ENCODE measurements around the gene MMP25.
A peak's percentile ranks its signal among the peaks of the same experiment; 100 is the strongest.

Gene MMP25

DNA sequence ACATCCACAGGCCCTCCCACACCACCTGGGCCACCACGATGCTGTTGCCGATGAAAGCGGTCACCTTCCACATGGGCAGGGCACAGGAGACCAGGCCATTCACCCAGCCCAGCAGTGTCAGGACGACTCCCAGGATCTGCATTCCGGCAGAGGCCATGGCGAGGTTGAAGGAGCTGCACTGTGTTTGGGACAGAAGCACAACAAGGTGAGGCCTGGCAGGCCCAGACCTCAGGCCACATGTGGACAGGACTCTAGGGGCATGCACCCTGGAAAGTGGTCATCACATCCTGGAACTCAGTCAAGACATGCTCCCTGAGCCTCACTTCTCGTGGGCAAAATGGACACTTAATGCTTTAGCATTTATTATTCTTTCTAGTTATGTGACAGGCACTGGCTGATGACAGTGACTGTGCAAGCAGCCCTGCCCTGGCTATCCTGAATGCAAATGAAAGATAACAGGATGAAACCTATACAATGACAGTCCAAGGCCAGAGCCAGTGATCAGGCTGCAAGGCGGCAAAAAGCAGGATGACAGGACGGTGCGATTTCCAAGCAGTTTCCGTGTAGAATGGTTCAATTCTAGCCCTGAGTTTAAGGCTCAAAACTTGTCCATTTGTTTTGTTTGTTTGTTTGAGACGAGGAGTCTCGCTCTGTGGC lies 30.4 kb upstream of the MMP25 start:
- Histone ChIP-seq H3K9me3 (ENCODE audit: control insufficient read depth in 2 of 2, low read length in 2 of 2) (no peaks in the 10 kb centered on the region), H3K36me3 (ENCODE audit: control insufficient read depth in 2 of 2, insufficient read depth in 2 of 2, low read length in 2 of 2) (no peaks in the 10 kb centered on the region), H3K4me1 (ENCODE audit: control insufficient read depth in 2 of 2, insufficient read depth in 2 of 2, low read length in 2 of 2) (peaks cover 18 to 19% of the 10 kb centered on the region in 2 donors), H3K27ac (ENCODE audit: low read depth in 2 of 2, low read length in 2 of 2) (no peak overlapping the region), H3K27me3 (ENCODE audit: control insufficient read depth in 2 of 2, insufficient read depth in 2 of 2, low read length in 2 of 2) (peaks cover 5% of the 10 kb centered on the region in 2 donors), H3K4me3 (ENCODE audit: low read length in 2 of 2) (no peak overlapping the region), H3K9ac (ENCODE audit: low read depth in 1 of 2, low read length in 2 of 2) (no peak overlapping the region)

DNA sequence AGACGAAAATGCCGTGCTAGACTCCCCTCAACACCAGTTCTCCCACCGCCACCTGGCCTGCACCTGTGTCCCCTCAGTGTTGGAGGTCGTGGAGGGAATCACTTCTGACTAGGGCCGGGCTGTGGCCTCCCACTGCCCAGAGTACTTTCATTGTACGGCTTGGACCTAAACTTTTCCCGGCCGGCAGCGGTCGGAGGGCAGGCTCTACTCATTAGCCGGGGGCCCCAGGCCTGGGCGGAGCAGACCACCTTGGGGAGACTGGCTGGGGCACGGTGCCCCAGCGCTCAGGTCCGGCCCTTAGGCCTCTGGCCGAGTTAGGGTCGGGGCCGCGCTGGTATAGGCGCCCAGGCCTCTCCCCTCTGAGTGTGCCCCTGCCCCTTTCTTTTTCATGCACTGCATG lies 29.0 kb upstream of the MMP25 start:
- H3K27me3 ChIP-seq (ENCODE audit: control insufficient read depth in 2 of 2, insufficient read depth in 2 of 2, low read length in 2 of 2), result peaks cover 0 to 5% of the 10 kb centered on the region in 2 donors
- peaks cover 23 to 28% of the 10 kb centered on the region in 2 donors for H3K4me1 ChIP-seq (ENCODE audit: control insufficient read depth in 2 of 2, insufficient read depth in 2 of 2, low read length in 2 of 2)
- H3K4me3 ChIP-seq (ENCODE audit: low read length in 2 of 2), result no peak overlapping the region
- no peaks in the 10 kb centered on the region for H3K9me3 ChIP-seq (ENCODE audit: control insufficient read depth in 2 of 2, low read length in 2 of 2)
- H3K36me3 ChIP-seq (ENCODE audit: control insufficient read depth in 2 of 2, insufficient read depth in 2 of 2, low read length in 2 of 2), result no peaks in the 10 kb centered on the region
- H3K27ac ChIP-seq (ENCODE audit: low read depth in 2 of 2, low read length in 2 of 2), result no peak overlapping the region
- H3K9ac ChIP-seq (ENCODE audit: low read depth in 1 of 2, low read length in 2 of 2), result no peak overlapping the region

DNA sequence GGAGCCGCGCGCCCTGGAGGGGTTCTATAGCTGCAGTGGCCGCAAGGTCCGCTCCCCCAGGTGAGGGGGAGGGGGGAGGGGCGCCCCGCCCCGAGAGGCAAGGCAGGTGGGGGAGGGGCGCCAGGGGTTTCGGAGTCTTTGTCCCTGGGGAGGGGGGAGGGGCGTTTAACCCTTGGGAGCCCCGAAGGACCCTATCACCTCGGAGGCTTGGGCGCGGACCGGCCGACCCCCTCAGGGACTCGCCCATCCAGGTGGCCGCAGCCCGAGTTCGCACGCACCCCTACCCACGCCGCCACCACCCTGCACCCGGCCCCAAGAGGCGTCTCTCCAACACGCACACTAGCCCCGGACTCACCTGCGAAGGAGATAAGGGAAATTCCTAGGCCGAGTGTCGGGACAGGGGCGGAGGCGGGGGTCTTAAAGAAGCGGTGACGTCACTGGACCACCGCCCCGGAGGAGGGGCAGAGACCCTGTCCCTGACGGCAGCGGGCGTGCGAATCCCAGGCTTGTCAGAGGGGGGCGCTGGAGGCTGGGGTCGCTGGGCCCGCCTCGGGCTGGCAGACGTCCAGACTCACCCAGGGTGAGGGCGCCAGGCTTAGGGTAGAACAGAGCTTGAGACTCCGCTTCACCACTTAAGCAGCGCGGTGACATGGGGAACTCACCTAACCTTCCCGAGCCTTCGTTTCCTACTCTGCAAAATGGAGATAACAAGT lies 28.4 kb upstream of the MMP25 start, which contains the start of gene CLDN6:
CLDN6 (minus strand) TSS at position 390 of the 713 bp plus-strand sequence. CDS start 2,162 bp downstream, outside the sequence.
- H3K4me1 ChIP-seq (ENCODE audit: control insufficient read depth in 2 of 2, insufficient read depth in 2 of 2, low read length in 2 of 2), result peaks cover 29 to 31% of the 10 kb centered on the region in 2 donors
- H3K4me3 ChIP-seq (ENCODE audit: low read length in 2 of 2), result no peak within 1 kb of the TSS
- H3K9ac ChIP-seq (ENCODE audit: low read depth in 1 of 2, low read length in 2 of 2), result peak within 1 kb of the TSS in 1 of 2 donors; percentile 20
- H3K36me3 ChIP-seq (ENCODE audit: control insufficient read depth in 2 of 2, insufficient read depth in 2 of 2, low read length in 2 of 2), result no peaks in the 10 kb centered on the region
- no peaks in the 10 kb centered on the region for H3K9me3 ChIP-seq (ENCODE audit: control insufficient read depth in 2 of 2, low read length in 2 of 2)
- no peak within 1 kb of the TSS for H3K27ac ChIP-seq (ENCODE audit: low read depth in 2 of 2, low read length in 2 of 2)
- peaks cover 0 to 5% of the 10 kb centered on the region in 2 donors for H3K27me3 ChIP-seq (ENCODE audit: control insufficient read depth in 2 of 2, insufficient read depth in 2 of 2, low read length in 2 of 2)

DNA sequence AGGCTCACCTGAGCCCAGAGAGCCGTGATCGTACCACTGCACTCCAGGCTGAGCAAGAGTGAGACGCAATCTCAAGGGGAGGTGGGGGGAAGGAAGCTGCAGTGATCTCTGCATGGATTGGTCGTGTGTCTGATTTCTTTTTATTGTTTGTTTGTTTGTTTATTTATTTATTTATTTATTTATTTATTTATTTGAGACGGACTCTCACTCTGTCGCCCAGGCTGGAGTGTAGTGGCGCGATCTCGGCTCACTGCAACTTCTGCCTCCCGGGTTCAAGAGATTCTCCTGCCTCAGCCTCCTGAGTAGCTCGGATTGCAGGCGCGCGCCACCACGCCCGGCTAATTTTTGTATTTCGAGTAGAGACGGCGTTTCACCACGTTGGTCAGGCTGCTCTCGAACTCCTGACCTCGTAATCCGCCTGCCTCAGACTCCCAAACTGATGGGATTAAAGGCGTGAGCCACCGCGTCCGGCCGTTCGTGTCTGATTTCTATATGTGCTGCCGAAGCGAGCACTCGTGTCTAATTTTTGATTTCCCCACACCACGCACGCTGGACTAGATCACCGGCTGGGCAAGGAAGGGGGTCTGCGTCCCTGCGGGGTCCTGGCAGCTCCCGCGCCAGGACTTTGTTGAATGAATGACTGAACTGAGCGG lies 26.6 kb upstream of the MMP25 start:
- H3K27ac ChIP-seq (ENCODE audit: low read depth in 2 of 2, low read length in 2 of 2), result peak overlapping the region in 1 of 2 donors; percentile 79
- no peaks in the 10 kb centered on the region for H3K9me3 ChIP-seq (ENCODE audit: control insufficient read depth in 2 of 2, low read length in 2 of 2)
- peaks cover 0 to 5% of the 10 kb centered on the region in 2 donors for H3K27me3 ChIP-seq (ENCODE audit: control insufficient read depth in 2 of 2, insufficient read depth in 2 of 2, low read length in 2 of 2)
- H3K4me1 ChIP-seq (ENCODE audit: control insufficient read depth in 2 of 2, insufficient read depth in 2 of 2, low read length in 2 of 2), result peaks cover 36 to 37% of the 10 kb centered on the region in 2 donors
- no peak overlapping the region for H3K9ac ChIP-seq (ENCODE audit: low read depth in 1 of 2, low read length in 2 of 2)
- H3K4me3 ChIP-seq (ENCODE audit: low read length in 2 of 2), result peak overlapping the region; percentile 64 to 73
- no peaks in the 10 kb centered on the region for H3K36me3 ChIP-seq (ENCODE audit: control insufficient read depth in 2 of 2, insufficient read depth in 2 of 2, low read length in 2 of 2)

DNA sequence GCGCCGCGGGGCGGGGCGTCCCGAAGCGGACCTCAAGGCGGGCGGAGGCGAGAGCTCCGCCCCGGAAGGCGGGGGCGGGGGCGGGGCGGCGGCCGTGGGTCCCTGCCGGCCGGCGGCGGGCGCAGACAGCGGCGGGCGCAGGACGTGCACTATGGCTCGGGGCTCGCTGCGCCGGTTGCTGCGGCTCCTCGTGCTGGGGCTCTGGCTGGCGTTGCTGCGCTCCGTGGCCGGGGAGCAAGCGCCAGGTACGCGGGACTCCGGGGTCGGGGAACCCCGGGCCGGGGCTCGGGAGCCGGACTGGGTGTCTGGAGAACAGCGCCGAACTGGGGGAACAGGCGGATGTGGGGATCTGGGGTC lies 26.1 kb upstream of the MMP25 start, which contains the start of gene TNFRSF12A:
TNFRSF12A (plus strand) TSS at position 122 of the 357 bp plus-strand sequence; CDS start at position 152, 30 bp downstream.
- no peaks in the 10 kb centered on the region for H3K36me3 ChIP-seq (ENCODE audit: control insufficient read depth in 2 of 2, insufficient read depth in 2 of 2, low read length in 2 of 2)
- H3K9ac ChIP-seq (ENCODE audit: low read depth in 1 of 2, low read length in 2 of 2), result peak within 1 kb of the TSS; percentile 68 to 84
- H3K27me3 ChIP-seq (ENCODE audit: control insufficient read depth in 2 of 2, insufficient read depth in 2 of 2, low read length in 2 of 2), result peaks cover 0 to 5% of the 10 kb centered on the region in 2 donors
- H3K27ac ChIP-seq (ENCODE audit: low read depth in 2 of 2, low read length in 2 of 2), result peak within 1 kb of the TSS; percentile 79 to 90
- peaks cover 36 to 37% of the 10 kb centered on the region in 2 donors for H3K4me1 ChIP-seq (ENCODE audit: control insufficient read depth in 2 of 2, insufficient read depth in 2 of 2, low read length in 2 of 2)
- no peaks in the 10 kb centered on the region for H3K9me3 ChIP-seq (ENCODE audit: control insufficient read depth in 2 of 2, low read length in 2 of 2)
- peak within 1 kb of the TSS; percentile 75 to 84 for H3K4me3 ChIP-seq (ENCODE audit: low read length in 2 of 2)

DNA sequence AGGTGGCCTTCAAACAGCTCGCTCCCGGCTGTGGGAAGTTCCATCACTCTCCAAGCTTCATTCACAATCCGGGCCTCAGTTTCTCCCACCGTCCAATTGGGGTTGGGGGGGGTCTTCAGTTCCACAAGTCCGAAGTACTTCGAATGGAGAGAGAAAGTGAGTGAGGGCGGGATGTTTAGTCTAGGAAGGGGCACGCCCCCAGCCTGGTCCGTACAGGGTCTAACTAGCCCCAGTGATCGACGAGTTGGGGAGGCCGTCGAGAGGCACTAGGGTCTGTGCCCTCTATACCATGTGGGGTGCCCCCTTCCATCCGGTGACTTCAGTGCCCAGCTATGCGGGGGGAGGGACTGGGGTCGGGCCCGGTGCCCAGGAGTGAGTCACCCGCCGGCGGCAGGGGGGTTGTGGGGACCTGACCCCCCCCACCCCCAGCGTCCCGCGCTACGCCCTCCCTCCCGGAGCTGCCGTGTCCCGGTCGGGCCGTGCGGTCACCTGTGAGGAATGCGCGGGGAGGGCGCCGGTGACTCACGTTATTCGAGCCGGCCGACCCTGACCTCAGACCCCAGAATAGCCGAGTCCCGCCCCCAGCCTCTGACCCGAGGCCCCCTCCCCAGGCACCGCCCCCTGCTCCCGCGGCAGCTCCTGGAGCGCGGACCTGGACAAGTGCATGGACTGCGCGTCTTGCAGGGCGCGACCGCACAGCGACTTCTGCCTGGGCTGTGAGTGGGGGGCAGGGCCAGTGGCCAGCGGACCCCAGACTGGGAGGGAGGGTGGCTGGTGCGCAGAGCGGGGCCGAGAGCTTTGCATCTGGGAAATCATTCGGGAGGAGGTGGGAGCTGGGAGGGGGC lies 25.5 kb upstream of the MMP25 start:
- peak overlapping the region; percentile 75 to 84 for H3K4me3 ChIP-seq (ENCODE audit: low read length in 2 of 2)
- no peaks in the 10 kb centered on the region for H3K9me3 ChIP-seq (ENCODE audit: control insufficient read depth in 2 of 2, low read length in 2 of 2)
- peak overlapping the region; percentile 79 to 90 for H3K27ac ChIP-seq (ENCODE audit: low read depth in 2 of 2, low read length in 2 of 2)
- peaks cover 0 to 5% of the 10 kb centered on the region in 2 donors for H3K27me3 ChIP-seq (ENCODE audit: control insufficient read depth in 2 of 2, insufficient read depth in 2 of 2, low read length in 2 of 2)
- no peaks in the 10 kb centered on the region for H3K36me3 ChIP-seq (ENCODE audit: control insufficient read depth in 2 of 2, insufficient read depth in 2 of 2, low read length in 2 of 2)
- H3K4me1 ChIP-seq (ENCODE audit: control insufficient read depth in 2 of 2, insufficient read depth in 2 of 2, low read length in 2 of 2), result peaks cover 36 to 37% of the 10 kb centered on the region in 2 donors
- H3K9ac ChIP-seq (ENCODE audit: low read depth in 1 of 2, low read length in 2 of 2), result peak overlapping the region; percentile 68 to 84

DNA sequence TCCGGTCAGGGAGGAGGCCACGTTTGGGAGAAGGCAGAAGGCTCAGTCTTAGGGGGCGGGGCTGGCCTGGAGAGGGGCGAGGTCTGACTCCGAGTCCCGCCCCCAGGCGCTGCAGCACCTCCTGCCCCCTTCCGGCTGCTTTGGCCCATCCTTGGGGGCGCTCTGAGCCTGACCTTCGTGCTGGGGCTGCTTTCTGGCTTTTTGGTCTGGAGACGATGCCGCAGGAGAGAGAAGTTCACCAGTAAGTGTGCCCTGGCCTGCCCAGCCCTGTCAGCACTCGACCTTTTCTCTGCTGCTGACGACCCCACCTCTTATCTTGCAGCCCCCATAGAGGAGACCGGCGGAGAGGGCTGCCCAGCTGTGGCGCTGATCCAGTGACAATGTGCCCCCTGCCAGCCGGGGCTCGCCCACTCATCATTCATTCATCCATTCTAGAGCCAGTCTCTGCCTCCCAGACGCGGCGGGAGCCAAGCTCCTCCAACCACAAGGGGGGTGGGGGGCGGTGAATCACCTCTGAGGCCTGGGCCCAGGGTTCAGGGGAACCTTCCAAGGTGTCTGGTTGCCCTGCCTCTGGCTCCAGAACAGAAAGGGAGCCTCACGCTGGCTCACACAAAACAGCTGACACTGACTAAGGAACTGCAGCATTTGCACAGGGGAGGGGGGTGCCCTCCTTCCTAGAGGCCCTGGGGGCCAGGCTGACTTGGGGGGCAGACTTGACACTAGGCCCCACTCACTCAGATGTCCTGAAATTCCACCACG lies 24.7 kb upstream of the MMP25 start:
- peaks cover 5 to 7% of the 10 kb centered on the region in 2 donors for H3K36me3 ChIP-seq (ENCODE audit: control insufficient read depth in 2 of 2, insufficient read depth in 2 of 2, low read length in 2 of 2)
- peaks cover 36 to 37% of the 10 kb centered on the region in 2 donors for H3K4me1 ChIP-seq (ENCODE audit: control insufficient read depth in 2 of 2, insufficient read depth in 2 of 2, low read length in 2 of 2)
- peak overlapping the region; percentile 79 to 90 for H3K27ac ChIP-seq (ENCODE audit: low read depth in 2 of 2, low read length in 2 of 2)
- peak overlapping the region; percentile 65 to 84 for H3K4me3 ChIP-seq (ENCODE audit: low read length in 2 of 2)
- H3K27me3 ChIP-seq (ENCODE audit: control insufficient read depth in 2 of 2, insufficient read depth in 2 of 2, low read length in 2 of 2), result peaks cover 0 to 5% of the 10 kb centered on the region in 2 donors
- H3K9ac ChIP-seq (ENCODE audit: low read depth in 1 of 2, low read length in 2 of 2), result peak overlapping the region in 1 of 2 donors; percentile 84
- no peaks in the 10 kb centered on the region for H3K9me3 ChIP-seq (ENCODE audit: control insufficient read depth in 2 of 2, low read length in 2 of 2)

DNA sequence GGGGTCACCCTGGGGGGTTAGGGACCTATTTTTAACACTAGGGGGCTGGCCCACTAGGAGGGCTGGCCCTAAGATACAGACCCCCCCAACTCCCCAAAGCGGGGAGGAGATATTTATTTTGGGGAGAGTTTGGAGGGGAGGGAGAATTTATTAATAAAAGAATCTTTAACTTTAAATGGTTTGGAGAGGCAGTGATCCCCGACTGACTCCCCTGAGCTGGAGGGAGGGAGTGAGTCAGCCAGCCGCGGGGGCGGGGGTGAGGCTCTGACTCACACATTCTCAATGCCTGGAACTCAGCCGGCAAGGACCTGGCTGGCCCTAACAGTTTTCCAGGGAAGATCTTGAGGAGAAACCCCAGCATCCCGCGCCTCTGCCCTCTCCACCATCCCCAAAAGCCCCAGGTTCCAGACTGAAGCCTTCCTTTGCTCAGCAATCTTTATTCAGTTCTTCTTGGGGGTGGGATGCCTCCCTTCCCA lies 24.1 kb upstream of the MMP25 start:
- Histone ChIP-seq H3K9me3 (ENCODE audit: control insufficient read depth in 2 of 2, low read length in 2 of 2) (no peaks in the 10 kb centered on the region), H3K27ac (ENCODE audit: low read depth in 2 of 2, low read length in 2 of 2) (peak overlapping the region; percentile 90 to 92), H3K27me3 (ENCODE audit: control insufficient read depth in 2 of 2, insufficient read depth in 2 of 2, low read length in 2 of 2) (peaks cover 0 to 5% of the 10 kb centered on the region in 2 donors), H3K4me3 (ENCODE audit: low read length in 2 of 2) (peak overlapping the region; percentile 42 to 94), H3K9ac (ENCODE audit: low read depth in 1 of 2, low read length in 2 of 2) (peak overlapping the region in 1 of 2 donors; percentile 90), H3K36me3 (ENCODE audit: control insufficient read depth in 2 of 2, insufficient read depth in 2 of 2, low read length in 2 of 2) (peaks cover 11 to 14% of the 10 kb centered on the region in 2 donors), H3K4me1 (ENCODE audit: control insufficient read depth in 2 of 2, insufficient read depth in 2 of 2, low read length in 2 of 2) (peaks cover 36 to 37% of the 10 kb centered on the region in 2 donors)

Data from mucosa of rectum (tissue), 2 donors.